CD4-positive, alpha-beta T cell treated with Interleukin-4 for 4 hours (primary cell): Measurements from ENCODE around the gene ATP2C2.
"Not testable (repeated sequence)": the region's sequence is repeated elsewhere in the genome, so short reads cannot be mapped to it uniquely, and the experiment has no call there.

ENCODE experiments used
- DNase-seq: peaks from one replicate; pipeline ENCODE4 v3.0.0-alpha.2; 2020

ATP2C2 gene

DNA sequence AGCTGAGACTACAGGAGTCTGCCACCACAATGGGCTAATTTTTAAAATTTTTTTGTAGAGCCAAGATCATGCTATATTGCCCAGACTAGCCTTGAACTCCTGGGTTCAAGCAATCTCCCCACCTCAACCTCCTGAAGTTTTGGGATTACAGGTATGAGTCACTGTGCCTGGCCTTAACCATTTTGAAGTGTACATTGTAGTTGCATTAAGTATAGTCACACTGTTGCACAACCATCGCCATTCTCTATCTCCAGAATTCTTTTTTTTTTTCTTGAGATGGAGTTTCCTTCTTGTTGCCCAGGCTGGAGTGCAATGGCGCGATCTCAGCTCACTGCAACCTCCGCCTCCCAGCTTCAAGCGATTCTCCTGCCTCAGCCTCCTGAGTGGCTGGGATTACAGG, 35.1 kb downstream of the ATP2C2 start:
- DNase-seq = not testable (repeated sequence)

DNA sequence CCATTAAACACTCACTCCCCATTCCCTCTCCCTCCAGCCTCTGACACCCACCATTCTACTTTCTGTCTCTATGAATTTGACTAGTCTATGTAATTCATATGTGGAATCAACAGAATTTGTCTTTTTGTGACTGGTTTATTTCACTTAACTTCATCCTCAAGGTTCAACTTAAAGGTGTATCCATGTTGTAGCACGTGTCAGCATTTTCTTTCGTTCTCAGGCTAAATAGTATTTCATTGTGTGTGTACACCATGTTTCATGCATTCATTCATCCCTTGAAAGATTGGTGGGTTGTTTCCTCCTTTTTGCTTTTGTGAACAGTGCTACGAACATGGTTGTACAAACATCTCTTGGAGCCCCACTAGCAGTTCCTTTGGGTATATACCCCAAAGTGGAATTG, 36.0 kb downstream of the ATP2C2 start:
- no peak for DNase-seq

DNA sequence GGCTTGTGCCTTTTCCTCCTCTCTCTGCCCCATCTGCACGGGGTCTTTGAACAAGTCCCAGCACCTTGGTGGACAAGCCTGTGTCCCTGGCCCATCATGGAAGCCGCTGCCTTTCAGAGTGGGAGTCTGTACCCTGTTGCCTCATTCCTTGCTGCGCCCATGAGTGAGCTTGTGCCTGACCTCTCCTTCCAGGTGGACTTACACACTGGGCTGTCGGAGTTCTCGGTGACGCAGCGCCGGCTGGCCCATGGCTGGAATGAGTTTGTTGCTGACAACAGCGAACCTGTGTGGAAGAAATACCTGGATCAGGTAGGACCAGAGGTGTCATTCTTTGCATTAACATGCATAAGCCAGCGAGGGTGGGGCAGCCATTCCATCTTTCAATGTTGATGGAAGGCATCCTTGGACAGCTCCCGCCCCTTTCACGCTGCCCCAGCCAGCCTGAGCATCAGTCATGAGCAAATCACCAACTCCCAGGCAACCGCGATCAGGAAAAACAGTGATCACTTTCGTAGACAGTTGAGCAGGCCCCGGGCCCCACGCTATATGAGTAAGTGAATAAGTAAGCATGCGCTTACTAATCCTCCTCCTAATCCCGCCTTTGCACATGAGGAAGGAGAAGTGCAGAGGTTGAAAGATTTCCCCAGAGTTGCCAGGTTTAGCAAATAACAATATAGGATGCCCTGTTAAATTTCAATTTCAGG, 36.8 kb downstream of the ATP2C2 start:
- no peak for DNase-seq

DNA sequence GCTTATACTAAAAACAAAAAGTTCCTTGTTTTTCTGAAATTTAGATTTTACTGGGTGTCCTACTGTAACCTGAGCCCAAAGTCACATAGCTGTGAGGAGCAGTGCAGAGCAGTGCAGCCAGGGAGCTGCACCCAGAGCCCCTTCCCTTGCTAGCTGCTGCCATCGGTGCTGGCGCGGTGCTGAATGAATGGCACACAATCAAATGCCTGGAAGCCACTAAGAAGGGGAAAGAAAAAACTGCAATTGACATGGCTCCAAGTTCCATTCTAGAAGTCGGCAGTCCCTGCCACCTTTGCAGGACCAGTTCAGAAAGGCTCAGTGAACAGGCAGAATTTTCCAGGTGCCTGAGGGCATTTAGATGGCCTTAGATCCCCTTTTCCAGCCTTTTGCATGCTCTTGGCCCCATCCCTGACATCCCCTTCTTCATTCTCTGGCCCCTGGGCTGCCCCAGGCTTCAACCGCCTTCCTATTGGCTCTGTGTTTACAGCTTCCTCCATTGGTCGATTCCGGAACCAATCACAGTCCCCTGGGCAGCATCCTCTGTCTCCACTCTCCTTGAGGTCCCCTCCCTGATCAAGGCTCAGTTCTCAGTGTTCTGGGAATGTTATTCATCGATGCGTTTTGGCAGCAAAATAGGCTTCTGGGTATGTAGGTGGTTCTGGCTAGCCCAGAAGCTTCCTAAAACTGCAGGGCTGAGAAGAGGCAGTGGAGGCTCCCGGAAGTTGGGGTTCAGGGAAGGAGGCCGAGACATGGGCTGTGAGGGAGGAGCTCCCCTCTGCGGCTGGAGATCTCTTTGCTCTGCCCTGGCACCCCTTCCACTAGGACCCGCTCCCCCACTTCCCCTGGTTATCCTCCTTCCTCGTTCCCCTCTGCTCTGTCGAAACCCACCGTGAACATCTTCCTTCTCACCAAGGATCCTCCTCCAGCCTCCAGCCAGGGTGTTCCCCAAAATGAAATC, 37.9 kb downstream of the ATP2C2 start:
- DNase-seq = no peak

DNA sequence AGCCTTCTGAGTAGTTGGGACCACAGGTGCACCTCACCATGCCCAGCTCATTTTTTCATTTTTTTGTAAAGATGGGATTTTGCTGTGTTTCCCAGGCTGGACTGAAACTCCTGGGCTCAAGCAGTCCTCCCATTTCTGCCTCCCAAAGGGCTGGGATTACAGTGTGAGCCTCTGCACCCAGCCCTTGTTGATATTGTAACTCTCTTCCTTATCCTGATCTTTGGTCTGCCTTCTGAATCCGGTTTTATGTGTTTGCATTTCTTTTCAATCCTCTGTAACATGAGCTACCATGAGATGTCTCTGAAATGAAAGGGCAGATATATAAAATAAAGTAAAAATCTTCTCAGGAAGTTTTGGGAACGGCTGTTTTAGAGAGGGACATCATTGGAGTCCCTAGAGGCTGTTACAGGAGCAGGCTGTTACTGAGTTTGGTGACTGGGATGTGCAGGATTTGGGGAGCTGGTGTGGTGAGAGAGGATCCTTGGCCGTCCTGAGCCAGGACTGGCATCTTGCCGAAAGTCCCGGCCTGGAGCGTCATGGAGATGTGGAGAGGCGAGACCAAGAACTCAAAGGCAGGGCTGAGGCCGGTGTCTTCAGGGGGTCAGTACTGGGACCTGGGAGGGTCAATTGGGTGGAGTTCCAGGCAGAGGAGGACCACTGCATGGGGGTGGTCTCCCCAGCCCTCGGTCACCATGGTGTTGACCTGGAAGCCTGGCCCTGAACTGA, 39.4 kb downstream of the ATP2C2 start:
- no peak for DNase-seq

DNA sequence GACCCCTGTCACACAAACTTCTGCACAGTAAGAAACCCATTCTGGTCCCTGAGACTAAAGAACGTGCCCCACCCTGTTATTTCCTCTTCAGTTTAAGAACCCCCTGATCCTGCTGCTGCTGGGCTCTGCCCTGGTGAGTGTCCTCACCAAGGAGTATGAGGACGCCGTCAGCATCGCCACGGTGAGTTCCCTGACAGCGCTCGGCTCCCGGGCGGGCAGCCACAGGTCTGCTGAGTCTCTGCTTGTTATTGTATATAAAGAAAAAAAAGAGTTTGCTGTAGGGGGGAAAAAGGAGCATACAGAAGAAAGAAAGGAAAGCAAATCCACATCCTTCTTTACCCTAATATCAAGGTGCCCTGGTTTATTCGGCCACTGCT, 40.0 kb downstream of the ATP2C2 start:
- DNase-seq = no peak

DNA sequence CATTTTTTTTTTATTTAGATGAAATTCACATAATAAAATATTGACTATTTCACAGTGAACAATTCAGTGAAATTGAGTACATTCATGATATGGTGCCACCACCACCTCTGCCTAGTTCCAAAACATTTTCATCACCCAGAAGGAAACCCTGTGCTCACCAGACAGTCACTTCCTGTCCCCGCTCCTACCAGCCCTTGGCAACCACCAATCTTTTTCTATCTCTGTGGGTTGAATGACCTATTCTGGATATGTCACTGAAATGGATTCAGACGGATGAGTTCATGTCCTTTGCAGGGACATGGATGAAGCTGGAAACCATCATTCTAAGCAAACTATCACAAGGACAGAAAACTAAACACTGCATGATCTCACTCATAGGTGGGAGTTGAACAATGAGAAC, 40.5 kb downstream of the ATP2C2 start:
- no peak for DNase-seq

DNA sequence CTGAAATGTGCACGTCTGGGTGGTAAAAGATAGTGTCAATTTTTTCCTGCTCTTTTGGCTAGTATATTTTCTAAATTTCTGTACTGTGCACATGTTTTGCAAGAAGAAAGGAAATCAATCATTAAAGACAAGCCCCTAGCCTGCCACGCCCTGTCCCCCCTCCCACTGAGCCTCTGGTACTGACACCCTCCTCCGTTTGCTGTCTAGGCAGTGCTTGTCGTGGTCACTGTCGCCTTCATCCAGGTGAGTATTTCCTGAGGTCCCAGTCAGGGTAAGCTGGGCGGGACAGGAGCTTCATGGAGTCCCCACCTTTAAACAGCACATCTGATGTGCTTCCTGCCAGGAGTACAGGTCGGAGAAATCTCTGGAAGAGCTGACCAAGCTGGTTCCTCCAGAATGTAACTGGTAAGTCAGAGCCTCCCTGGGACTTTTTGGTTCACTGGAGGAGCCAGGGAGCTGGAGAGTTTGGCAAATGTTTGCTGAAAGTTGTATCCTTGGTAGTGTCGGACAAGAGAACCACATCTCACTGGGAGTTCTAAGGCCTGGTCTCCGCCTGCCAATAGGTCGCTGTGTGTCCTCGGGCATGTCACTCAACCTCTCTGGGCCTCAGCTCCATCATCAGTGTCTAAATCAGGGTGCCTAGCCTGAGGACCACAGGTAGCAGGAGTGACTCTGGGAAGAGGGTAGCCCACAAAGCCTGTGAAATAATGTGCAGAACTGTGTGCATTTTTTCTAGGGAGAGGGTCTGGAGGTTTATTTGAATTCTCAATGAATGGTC, 42.2 kb downstream of the ATP2C2 start:
- DNase-seq = no peak

DNA sequence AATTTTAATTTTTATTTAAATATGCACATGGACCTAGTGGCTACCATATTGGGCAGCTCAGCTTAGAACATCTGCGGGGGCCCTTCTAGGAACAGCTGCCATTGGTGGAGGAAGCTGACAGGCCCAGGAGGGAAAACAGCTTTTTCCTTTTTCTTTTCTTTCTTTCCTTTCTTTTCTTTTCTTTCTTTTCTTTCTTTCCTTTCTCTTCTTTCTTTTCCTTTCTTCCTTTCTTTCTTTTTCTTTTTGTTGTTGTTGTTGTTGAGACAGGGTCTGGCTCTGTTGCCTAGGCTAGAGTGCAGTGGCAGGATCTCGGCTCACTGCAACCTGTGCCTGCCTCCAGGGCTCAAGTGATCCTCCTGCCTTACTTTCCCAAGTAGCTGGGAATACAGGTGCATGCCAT, 43.4 kb downstream of the ATP2C2 start:
- no peak for DNase-seq

DNA sequence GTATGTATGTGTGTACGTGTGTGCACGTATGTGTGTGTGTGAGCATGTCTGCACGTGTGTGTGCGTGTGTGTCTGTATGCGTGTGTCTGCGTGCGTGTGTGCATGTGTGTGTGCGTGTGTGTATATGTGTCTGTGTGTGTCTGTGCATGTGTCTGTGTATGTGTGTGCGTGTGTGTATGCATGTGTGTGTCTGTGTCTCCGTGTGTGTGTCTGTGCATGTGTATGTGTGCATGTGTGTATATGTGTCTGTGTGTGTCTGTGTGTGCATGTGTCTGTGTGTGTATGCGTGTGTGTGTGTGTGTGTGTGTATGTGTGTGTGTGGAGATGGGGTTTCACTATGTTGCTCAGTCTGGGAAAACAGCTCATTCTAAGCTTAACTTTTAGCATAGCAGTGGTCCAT, 43.9 kb downstream of the ATP2C2 start:
- DNase-seq = no peak

DNA sequence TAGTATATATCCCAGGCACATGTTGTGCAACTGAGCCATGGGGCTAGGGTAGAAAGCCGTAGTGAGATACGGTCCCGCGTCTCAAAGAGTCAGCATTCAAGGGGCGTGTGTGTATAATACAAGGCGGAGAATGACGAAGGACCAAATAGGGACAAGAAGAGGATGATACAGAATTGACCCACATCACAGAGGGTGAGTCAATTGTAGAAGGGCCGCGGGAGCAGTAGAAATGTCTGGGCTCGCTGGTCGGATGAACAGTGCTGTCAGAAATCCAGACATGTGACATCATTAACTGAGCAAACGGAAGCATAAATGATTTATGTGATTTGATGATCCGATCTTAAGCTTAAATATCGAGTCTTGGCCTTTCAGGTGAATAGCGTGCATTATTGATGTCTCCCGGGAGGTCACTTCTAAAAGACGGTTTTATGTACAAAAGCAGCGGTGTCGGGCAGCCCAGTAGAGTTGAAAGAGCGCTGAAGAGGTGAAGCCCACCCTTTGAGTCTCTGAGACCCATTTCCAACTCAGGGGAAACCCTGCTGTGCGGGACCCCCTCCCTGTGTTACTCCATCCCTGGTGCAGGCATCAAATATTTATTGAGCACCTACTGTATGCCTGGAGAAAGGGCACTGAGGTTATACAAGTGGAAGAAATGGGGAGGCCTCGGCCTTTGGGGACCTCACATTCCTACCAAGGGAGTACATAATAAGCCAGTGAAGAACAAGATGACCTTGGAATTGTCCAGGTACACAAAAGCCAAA, 45.1 kb downstream of the ATP2C2 start:
- DNase-seq = no peak

DNA sequence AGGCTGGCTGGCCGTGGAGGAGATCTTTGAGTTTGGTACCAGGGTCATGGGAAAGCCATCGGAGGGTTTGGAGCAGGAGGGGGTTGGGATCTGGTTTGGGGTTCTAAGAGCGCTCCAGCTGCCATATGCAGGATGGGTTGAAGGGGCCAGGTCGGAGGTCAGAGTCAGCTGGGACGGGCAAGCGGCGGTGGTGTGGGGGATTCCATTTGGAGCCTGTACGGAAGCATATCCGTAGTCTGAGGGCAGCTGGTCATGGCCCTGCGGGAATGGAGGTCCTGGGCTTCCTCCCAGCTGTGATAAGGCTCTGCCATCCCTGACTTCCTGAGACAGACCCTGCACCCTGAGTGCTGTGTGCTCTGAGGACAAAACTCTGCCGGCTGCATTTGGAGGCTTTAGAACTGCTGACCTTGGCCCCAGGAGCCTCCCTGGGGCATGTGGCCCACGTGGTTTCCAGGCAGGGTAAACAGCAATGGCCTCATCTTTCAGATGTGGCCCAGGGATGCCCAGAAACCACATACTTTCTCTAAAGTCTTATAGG, 46.5 kb downstream of the ATP2C2 start:
- DNase-seq = no peak

DNA sequence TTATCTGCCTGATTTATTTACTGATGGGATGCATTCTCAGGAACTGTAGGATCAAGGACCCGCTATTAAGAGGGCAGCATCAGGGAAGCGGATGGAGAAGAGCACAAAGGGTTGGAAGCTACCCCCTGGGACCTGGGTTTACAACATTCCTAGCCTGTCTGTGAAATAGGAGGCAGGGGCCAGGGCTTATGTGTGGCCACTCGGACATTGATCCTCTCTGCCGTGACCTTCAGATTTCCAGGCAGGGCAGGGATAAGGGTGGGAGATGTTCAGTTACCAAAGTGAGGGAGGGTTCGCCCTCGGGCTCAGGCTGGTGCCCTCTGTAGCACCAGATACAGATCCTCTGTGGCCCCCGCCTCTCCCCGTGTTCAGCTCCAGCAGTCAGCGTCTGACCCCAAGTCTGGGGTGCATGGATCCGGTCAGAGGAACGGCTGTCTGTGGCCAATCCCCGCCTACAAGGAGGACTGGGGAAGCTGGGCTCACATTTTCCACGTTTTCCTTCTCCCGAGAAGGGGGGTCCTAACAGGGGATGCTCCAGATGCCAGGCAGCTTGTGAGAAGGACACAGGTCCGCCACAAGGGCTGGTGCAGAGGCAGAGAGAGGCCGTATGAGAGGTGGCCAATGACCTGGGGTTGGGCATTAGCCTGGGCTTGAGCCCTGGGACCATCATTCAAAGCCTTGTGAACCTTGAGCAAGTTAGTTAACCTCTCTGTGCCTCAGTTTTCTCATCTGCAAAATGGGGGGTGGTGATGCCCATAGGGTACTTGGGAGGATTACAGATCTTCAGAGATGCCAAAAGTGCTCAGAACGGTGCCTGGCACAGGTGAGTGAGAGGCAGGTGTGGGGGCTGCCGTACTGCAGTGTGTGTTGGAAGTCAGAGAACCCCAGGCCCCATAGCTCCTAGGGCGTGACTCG, 48.3 kb downstream of the ATP2C2 start:
- DNase-seq = no peak

DNA sequence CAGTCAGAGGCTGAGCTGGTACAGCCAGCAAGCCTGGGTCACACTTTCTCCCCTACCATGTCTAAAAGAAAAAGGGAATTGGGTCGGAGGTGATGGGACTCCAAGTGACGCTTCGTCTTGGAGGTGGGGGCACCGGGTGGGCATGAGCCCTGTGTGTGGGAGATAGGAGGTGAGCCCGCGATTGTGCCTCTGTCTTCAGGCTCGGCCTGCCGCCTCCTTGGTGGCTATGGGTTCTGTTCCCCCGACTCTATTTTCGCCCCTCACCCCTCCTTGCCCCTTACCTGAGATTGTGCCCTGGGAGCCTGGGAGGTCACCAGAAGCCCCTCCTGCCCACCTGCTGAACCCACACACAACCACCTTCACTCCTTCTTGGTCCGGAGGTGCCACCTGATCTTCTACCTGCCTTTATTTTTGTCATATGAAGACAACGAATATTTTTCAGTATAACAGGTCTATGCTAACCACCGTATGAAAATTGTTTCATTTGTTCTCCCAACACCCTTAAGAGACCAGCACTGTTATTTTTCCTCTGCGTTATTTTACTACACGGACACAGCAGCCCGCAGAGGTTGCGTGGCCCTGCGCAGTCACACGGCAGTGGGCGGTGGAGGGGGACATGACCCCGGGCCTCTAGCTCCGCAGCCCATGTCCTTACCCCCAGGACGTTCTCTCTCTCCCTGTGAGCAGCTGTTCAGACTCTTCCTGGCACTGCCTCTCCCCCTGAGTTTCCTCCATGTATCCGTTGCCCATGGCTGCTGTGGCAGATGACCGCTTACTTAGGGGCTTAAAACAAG, 49.9 kb downstream of the ATP2C2 start:
- no peak for DNase-seq

DNA sequence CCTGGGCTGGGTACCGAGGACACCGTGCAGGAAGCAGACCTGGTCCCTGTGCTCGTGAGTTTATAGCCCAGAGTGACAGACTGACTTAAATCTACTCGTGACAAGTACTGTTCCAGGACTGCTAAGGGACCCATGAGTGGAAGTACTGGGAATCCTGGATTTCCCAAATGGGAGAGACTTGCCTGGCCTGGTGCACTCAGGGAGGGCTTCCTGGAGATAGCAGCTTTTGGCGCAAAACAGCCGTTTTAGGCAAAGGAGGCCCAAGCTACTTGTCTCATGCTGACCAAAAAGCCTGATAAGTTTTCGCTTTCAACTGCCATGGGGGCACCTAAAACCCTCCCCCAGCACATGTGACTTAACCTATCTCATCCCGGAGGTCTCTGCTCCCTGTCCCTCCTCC, 51.4 kb downstream of the ATP2C2 start:
- no peak for DNase-seq

DNA sequence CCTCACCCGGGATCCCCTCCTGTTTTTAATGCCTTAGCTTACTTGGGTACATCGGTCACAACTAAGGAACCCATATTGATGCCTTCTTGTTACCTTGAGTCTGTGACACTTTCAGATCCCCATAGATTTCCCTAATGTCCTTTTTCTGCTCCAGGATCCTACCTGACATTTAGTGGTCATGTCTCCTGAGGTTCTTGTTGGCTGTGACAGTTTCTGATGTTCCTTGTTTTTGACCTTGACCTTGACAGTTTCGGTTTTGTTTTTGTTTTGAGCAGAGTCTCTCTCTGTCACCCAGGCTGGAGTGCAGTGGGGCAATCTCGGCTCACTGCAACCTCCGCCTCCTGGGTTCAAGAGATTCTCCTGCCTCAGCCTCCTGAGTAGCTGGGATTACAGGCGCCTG, 52.2 kb downstream of the ATP2C2 start:
- not testable (repeated sequence) for DNase-seq

DNA sequence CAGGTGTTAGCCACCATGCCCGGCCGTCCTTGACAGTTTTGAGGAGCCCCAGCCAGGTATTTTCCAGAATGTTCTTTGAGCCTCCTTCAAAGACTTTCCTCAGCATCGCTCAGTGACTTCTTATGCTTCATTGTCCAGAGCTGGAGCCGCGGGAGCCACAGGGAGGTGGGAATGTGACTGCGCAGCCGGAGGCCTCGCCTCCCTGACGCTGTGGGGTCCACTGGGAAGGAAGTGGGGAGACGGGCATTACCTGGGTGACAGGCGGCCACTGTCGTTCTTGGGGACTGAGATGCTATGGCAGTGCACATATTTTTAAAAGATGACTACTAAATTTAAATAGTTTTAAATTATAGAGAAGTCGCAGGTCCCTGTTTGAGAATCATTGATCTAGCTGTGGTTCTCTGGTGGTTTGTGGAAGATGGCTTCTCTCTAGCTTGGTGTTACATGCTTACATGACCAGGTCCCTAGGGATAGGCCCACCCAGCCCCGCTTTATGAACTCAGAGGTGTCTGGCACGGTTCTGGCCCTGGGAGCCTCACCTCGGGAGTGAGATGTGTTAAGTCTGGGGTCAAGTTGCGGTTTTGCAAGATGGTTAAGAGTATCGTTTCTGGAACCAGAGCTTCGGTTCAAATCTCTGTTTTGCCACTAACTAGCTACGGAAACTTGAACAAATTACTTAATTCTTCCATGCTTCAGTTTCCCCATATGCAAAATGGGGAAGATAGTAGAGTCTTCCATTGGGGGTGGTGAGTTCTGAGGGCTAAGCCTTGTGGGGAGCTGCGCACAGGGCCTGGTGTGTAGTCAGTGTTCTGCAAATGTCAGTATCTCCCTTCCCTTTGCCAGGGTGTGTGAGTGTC, 53.0 kb downstream of the ATP2C2 start:
- DNase-seq = no peak

DNA sequence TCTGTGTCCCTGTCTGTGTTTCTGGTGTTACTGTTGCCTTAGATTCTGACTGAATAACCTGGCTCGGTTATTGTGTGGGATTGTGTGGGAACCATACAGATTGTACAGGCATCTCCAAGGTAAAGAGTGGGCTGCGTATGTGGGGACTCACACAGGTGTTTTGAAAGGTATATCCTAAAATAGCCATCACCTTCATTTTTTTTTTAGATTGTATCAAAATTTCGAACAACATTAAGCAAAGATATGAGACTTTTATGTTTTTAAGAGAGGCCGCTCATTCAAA, 53.5 kb downstream of the ATP2C2 start:
- no peak for DNase-seq

DNA sequence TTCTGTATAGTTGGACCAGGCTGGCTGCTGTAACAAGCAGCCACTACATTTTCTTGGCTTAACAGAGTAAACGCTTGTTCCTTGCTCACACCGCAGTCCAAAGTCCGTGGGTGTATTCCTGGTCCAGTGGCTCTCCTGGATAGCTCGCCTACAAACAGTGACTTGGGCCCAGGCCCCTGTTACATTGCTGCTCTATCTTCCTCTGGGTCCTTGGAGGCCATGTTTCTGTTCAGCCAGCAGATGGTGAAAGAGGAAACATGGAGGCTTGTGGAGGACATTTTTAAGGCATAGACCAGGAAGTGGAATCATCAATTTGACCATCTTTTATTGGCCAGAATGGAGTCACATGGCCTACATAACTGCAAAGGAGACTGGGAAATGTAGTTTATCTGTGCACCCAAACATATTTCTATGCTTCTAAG, 55.1 kb downstream of the ATP2C2 start:
- DNase-seq = no peak
